Thyroid gland (tissue), 4 donors: ENCODE data around the gene ARV1. TPM values are rescaled to one million over a fixed set of nuclear protein-coding genes. Genes with fewer than 3 reads are reported as not detected.
"Not testable (repeated sequence)": the region's sequence is repeated elsewhere in the genome, so short reads cannot be mapped to it uniquely, and the experiment has no call there.

Experiments
- DNase-seq, 2 donors: peaks; one replicate each; pipeline ENCODE4 v3.0.0-alpha.2; 2019
- H3K27ac ChIP-seq, 3 donors: fragments of 200-600 bp; sonication (generic); 1 replicate in 2 of 3; 2 replicates in 1 of 3; pipeline ENCODE4 v1.5.1; 2016 to 2019; ENCODE audit warnings: mild to moderate bottlenecking in 1 of 3, moderate library complexity in 1 of 3
- H3K27me3 ChIP-seq: fragments of 200-600 bp; sonication (generic); one replicate; pipeline ENCODE4 v1.5.1; 2019
- H3K36me3 ChIP-seq, 2 donors: fragments of 200-600 bp; sonication (generic); one replicate each; pipeline ENCODE4 v1.5.1; 2016 to 2019
- H3K4me1 ChIP-seq, 2 donors: fragments of 200-600 bp; sonication (generic); one replicate each; pipeline ENCODE4 v1.5.1; 2017 to 2019
- H3K4me3 ChIP-seq, 3 donors: fragments of 200-600 bp; sonication (generic); replicated peaks in 1 of 3; 1 replicate in 2 of 3; 2 replicates in 1 of 3; pipeline ENCODE4 v1.5.1; 2016; ENCODE audit warnings: mild to moderate bottlenecking in 1 of 3
- H3K9me3 ChIP-seq: fragments of 200-600 bp; sonication (generic); one replicate; pipeline ENCODE4 v1.5.1; 2017
- POLR2A ChIP-seq, 2 donors: fragments of 450-650 bp; IDR thresholded peaks; one replicate each; pipeline ENCODE4 v1.6.1; 2017; ENCODE audit warnings: antibody characterized with exemption in 2 of 2, mild to moderate bottlenecking in 2 of 2, moderate library complexity in 1 of 2
- WGBS, 2 donors: methylation state at CpG; one replicate each; pipeline ENCODE4 v1.1.5; 2017; 5-methylcytosine and 5-hydroxymethylcytosine counted together
- intact Hi-C: fragments of 100-400 bp; cut with DNase I; formaldehyde crosslinking; loops from one replicate; pipeline ENCODE4 v1.15.1; 2023
- total RNA-seq, 4 donors: library from RNA; depleted of rRNA; stranded (reverse); fragments of >200 nt; gene quantifications; one replicate each; pipeline ENCODE4 v1.2.3, GENCODE V29; 2016
- TF ChIP-seq, protein P1 (sequence below), 6 experiments: fragments of 200-600 bp in 3 of 6; fragments of 450-650 bp in 3 of 6; sonication (generic) in 3 of 6; IDR thresholded peaks; one replicate each; pipeline ENCODE4 v1.5.1; 2016 to 2019; ENCODE audit warnings: antibody characterized with exemption in 6 of 6, mild to moderate bottlenecking in 2 of 6, inconsistent platforms in 1 of 6, moderate library complexity in 1 of 6

The ARV1 gene
- total RNA-seq, 4 donors from 2014 or later: 29.3 to 39.2 (median 34.8) TPM

DNA sequence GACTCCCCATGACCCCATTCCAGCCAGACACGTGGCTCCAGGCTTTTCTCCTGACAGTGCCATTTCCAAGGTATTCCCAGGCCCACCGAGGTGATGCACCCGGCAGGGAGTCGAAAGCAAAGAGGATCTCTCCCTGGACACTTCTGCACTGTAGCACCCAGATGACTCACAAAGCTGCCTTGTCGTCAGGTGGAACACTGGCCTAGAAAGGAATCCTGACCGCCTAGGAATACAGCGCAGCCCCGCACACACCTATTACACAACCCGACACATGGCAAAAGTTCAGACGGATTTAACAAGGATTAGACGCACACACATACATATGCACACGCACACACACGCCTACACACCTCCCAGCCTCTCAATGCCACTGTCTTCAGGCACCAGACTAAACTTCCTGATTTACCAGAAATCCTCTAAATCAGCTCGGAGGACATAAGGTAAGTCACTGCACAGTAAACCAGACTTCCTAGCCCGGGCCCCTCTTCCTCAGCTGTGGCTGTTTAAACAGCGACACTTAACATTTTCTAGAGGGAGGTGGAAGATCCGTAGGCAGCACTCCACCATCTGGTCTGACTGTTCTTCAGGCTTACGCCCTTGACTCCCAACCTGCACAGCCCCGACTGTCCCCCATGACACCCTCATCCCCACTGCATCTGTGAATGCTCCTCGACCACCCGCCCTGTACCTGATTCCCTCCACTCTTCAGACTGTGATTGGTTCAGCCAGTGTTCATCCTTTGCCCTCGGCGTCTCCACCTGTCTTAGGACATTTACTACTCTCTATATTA lies 48.4 kb downstream of the ARV1 start:
- H3K4me1 ChIP-seq: no peaks in the 10 kb centered on the region
- intact Hi-C loops: no loop called here
- WGBS, 2 donors: 86% methylated on average over 19 to 23 of the region's 23 CpGs
- no peak for DNase-seq
- no peaks in the 10 kb centered on the region for H3K9me3 ChIP-seq
- H3K4me3 ChIP-seq: no peak overlapping the region
- no peak overlapping the region for H3K27ac ChIP-seq
- no peaks in the 10 kb centered on the region for H3K27me3 ChIP-seq
- TF ChIP-seq, protein P1, sequence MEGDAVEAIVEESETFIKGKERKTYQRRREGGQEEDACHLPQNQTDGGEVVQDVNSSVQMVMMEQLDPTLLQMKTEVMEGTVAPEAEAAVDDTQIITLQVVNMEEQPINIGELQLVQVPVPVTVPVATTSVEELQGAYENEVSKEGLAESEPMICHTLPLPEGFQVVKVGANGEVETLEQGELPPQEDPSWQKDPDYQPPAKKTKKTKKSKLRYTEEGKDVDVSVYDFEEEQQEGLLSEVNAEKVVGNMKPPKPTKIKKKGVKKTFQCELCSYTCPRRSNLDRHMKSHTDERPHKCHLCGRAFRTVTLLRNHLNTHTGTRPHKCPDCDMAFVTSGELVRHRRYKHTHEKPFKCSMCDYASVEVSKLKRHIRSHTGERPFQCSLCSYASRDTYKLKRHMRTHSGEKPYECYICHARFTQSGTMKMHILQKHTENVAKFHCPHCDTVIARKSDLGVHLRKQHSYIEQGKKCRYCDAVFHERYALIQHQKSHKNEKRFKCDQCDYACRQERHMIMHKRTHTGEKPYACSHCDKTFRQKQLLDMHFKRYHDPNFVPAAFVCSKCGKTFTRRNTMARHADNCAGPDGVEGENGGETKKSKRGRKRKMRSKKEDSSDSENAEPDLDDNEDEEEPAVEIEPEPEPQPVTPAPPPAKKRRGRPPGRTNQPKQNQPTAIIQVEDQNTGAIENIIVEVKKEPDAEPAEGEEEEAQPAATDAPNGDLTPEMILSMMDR (IDR thresholded peaks at IDR 0.05): no peak
- H3K36me3 ChIP-seq: no peaks in the 10 kb centered on the region

DNA sequence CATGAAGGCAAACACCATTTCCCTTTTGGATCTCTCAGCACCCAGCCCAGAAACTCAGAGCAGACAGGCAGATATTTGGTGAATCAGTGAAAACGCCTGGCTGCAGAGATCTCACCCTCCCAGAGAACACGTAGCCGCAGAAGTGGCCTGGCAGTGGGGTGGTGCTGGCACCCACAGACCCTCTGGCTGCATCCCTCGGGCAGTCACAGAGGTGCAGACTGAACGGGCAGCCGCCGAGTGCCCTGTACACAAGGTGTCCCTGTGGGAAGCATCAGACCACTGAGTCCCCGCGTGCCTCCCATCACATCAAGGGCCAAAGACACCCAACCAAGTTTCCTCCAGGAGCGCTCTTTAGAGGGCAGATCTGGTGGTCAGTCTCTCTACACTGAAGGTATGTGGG lies 49.1 kb downstream of the ARV1 start:
- H3K27ac ChIP-seq: no peak overlapping the region
- intact Hi-C loops: no loop called here
- H3K4me3 ChIP-seq: no peak overlapping the region
- TF ChIP-seq POLR2A (IDR thresholded peaks at IDR 0.05): no peak
- TF ChIP-seq, protein P1 (IDR thresholded peaks at IDR 0.05): no peak
- DNase-seq: no peak
- no peaks in the 10 kb centered on the region for H3K27me3 ChIP-seq
- no peaks in the 10 kb centered on the region for H3K36me3 ChIP-seq
- H3K4me1 ChIP-seq: no peaks in the 10 kb centered on the region
- H3K9me3 ChIP-seq: no peaks in the 10 kb centered on the region
- WGBS, 2 donors: 94 to 95% methylated on average over 9 to 10 of the region's 10 CpGs

DNA sequence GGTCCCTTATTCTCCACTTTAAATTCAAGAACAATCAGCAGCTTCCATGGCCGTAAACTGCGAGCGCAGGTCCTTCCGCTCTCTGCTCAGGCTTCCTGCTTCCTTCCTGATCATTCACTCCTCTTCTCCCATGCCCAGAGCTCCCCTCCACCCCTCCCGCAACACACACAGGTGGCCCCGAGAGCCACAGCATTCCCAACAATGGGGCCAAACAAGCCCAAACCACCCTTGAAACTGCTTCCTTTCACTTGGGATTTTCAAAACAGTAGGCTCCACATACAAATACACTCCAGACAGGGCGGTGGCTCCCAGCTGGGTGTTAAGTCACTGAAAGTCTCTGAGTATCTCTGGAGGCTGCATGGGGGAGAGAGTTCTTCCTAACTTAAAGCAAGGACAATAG lies 49.8 kb downstream of the ARV1 start:
- no peaks in the 10 kb centered on the region for H3K4me1 ChIP-seq
- intact Hi-C loops: no loop called here
- DNase-seq: peak; percentile 11 to 25
- H3K4me3 ChIP-seq: no peak overlapping the region
- WGBS, 2 donors: 81 to 87% methylated on average over 7 of the region's 7 CpGs
- TF ChIP-seq, protein P1 (IDR thresholded peaks at IDR 0.05): no peak
- no peak for TF ChIP-seq POLR2A (IDR thresholded peaks at IDR 0.05)
- H3K36me3 ChIP-seq: no peaks in the 10 kb centered on the region
- H3K27me3 ChIP-seq: no peaks in the 10 kb centered on the region
- H3K27ac ChIP-seq: peak overlapping the region in 1 of 3 donors; percentile 12
- H3K9me3 ChIP-seq: no peaks in the 10 kb centered on the region

DNA sequence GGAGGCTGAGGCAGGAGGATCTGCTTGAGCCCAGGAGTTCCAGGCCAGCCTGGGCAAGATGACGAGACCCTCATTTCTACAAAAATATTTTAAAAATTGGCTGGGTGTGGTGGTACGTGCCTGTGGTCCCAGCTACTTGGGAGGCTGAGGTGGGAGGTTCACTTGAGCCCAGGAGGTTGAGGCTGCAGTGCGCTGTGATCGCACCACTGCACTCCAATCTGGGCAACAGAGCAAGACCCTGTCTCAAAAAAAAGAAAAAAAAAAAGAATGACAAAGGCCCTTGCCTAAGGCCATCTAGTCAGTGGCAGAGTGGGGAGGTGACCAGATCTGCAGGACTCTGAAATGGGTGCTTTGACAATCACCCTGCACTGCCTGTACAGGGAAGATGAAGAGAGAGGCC lies 50.4 kb downstream of the ARV1 start:
- peak overlapping the region in 1 of 3 donors; percentile 12 for H3K27ac ChIP-seq
- WGBS, 2 donors: 90 to 95% methylated on average over 4 of the region's 4 CpGs
- H3K4me3 ChIP-seq, H3K36me3 ChIP-seq, H3K9me3 ChIP-seq, DNase-seq, H3K27me3 ChIP-seq, H3K4me1 ChIP-seq, intact Hi-C loops: not testable (repeated sequence)

DNA sequence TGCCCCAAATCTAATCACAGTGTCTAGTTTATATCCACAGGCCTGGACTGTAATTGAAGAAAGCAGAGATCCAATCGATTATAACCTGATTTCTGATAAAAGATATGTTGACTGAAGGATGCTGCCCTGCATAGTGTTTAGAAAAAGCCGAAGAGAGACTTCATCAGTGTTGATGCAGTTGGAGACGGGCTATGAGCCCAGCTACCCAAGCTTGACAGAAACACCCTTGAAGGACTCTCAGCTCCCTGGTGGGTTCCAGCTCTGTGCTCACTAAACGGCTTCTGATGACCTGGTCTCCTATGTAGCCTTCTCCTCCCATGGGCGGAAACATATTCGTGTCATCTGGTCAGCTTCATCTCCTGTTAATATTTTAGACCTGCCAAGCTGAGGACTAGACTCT lies 50.9 kb downstream of the ARV1 start:
- Histone ChIP-seq H3K4me3 (no peak overlapping the region), H3K9me3 (no peaks in the 10 kb centered on the region), H3K36me3 (no peaks in the 10 kb centered on the region), H3K27me3 (no peaks in the 10 kb centered on the region), H3K27ac (no peak overlapping the region), H3K4me1 (no peaks in the 10 kb centered on the region)
- WGBS, 2 donors: 58 to 59% methylated on average over 6 of the region's 6 CpGs
- intact Hi-C loops: no loop called here
- TF ChIP-seq, protein P1 (IDR thresholded peaks at IDR 0.05): no peak
- no peak for TF ChIP-seq POLR2A (IDR thresholded peaks at IDR 0.05)
- DNase-seq: peak; percentile 62 to 64
